HG02610 (cell line): Measurements from ENCODE around the gene GALNT17.

ENCODE experiments used
- ATAC-seq: cut with Tn5 transposase; IDR thresholded peaks from one replicate; pipeline ENCODE4 v1.9.1; 2021; ENCODE audit warnings: mild to moderate bottlenecking, moderate library complexity; ENCODE audit not compliant: unreplicated experiment

GALNT17 gene

DNA sequence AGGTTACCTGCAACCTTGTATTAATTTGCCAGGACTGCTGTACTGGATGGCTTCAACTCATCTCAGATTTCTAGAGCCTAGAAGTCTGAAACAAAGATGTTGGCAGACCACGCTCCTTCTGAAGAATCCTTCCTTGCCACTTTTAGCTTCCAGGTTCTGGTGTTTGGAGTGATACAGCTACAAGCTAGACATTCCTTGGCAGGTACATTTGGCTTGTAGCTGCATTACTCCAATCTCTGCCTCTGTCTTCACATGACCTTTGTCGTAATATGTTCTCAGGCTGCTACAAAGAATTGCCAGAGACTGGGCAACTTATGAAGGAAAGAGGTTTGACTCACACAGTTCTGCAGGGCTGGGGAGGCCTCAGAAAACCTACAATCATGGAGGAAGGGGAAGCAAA is 146.3 kb downstream of the GALNT17 start:
- no peak for ATAC-seq

DNA sequence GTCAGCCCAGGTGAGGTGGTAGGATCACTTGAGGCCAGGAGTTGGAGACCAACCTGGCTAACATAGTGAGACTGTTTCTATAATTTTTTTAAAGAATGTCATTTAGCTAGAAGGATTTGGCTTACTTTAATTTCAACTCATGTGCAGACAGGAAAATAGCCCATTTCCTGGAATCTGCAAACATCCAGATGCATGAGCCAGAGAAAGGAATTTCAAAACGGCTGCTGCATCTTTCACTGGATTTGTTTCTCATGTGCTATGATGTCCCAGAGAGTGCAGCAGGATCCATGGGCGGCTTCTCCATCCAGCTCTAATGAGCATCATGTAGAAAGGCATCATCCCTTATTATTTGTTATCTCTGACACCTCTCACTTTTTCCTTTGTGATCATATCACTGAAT is 149.3 kb downstream of the GALNT17 start:
- no peak for ATAC-seq

DNA sequence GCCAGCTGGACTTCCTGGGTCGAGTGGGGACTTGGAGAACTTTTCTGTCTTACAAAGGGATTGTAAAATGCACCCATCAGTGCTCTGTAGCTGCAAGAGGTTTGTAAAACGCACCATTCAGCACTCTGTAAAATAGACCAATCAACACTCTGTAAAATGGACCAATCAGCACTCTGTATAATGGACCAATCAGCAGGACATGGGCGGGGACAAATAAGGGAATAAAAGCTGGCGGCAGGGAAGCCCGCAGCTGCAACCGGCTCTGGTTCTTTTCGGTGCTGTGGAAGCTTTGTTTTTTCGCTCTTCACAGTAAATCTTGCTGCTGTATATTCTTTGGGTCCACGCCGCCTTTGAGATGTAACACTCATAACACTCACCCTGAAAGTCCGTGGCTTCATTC is 151.9 kb downstream of the GALNT17 start:
- no peak for ATAC-seq

DNA sequence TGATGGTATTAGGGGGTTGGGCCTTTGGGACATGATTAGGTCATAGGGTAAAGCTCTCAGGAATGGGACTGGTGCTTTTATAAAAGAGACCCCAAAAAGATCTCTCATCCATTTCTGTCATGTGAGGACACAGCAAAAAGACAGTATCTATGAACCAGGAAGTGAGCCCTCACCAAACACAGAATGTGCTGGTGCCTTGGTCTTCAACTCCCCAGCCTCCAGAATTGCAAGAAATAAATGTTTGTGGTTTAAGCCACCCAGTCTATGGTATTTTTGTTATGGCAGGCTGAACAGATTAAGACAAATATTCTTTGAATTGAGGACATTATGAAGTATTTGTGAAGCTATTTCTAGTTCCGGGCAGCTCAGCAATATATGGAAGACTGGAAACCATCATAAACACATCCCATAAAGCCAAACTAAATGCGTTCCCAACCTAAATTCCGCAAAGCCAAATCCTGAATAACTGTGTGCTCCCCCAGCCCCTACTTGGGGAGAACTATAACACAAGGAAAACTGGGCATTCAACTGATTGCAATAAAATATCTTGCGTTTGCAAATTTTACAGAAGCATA is 153.7 kb downstream of the GALNT17 start:
- ATAC-seq: no peak

DNA sequence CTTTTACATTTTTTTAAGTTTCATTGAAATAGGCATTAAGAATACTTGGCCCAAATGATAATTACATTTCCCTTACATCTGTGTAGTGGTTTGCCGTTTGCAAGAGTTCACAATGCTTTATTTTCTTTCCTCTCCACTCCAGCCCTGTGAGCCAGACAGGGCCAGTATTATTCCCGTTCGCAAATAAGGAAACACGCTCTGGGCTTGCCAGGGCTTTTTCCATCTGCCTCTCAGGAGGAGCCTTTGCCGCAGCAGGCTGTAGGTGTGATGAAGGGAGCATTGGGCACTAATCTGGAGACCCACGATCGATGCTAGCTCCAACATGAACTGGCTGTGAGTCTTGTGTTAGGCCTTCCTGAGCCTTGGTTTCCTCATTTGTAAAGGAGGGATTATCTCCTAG is 154.4 kb downstream of the GALNT17 start:
- no peak for ATAC-seq

DNA sequence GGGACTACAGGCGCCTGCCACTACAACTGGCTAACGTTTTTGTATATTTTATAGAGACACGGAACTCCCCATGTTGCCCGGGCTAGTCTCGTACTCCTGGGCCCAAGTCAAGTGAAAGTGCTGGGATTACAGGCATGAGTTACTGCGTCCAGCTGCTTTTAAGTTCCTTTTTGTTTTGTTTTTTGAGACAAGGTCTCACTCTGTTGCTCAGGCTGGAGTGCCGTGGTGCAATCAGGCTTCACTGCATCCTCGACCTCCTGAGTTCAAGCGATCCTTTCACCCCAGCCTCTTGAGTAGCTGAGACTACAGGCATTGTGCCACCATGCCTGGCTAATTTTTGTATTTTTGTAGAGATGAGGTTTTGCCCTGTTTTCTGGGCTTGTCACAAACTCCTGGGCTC is 155.0 kb downstream of the GALNT17 start:
- ATAC-seq: no peak

DNA sequence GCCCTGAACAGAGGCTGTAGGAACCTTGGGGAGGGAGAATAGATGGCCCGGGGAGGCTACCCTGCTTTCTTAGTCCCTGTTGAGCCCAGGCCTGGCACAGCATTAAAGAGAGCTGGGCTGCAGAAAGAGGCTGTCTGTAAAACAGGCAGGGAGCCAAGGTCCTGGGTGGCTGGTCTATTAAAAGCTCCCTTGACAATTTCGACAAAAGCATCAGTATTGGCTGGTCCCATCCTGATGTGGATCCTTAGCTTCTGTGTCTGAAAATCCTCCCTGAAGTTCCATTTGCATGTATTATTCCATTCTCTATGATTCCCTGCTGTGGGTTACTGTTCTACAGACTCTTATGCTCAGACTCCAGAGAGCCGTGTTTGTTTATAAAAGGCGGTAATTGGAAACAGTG is 158.5 kb downstream of the GALNT17 start:
- no peak for ATAC-seq

DNA sequence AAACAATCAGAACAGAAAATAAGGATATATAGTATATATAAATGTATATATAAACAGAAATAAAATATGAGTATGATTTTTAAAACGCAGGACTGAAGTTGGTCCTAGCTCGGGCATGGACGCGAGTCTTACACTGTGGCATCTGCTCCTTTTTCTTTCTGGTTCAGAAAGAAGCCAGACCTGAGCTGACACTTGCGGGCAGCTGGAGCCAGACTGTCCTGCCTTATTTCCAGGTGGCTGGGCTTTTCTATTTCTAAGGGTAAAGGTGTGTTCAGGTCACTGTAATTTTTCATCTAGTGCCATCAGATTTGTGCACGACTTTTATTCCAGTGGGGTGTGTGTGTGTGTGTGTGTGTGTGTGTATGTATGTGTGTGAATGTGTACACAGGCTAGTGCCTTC is 166.4 kb downstream of the GALNT17 start:
- no peak for ATAC-seq

DNA sequence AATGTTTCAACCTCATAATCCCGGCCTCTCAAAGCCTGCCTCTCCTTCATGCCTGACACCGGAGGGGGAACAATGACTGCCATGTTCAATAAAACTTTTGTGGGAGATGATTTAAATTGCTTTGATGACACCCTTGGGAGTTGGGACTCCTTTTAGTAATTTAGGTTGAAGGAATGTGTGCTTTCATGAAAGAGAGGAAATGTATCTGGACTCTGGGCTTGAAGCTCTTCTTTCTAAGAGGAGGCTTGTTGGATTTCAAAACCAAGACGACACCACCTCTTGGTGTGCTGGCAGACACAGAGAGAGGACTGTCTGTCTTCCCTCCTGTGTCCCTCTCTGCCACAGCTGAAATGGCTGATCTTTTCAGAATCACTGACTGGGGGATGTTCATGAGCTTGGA is 168.1 kb downstream of the GALNT17 start:
- ATAC-seq: no peak

DNA sequence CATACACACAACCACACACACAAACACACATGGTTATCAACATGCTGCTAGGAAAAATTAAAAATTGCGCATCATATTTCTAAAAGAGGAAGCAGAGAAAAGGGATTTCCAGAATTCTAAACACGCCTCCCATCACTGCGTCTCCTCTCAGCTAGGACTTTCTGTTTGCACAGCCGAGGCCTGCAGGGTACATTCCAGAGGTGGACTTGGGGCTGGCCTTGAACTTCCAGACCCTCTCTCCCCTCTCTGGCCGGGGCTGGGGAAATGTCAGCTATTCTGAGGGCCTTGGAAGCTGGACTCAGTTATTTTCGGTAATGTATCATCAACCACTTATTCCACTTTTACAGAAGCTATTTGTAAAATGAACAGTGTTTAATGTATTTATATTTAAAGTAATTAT is 168.7 kb downstream of the GALNT17 start:
- no peak for ATAC-seq

DNA sequence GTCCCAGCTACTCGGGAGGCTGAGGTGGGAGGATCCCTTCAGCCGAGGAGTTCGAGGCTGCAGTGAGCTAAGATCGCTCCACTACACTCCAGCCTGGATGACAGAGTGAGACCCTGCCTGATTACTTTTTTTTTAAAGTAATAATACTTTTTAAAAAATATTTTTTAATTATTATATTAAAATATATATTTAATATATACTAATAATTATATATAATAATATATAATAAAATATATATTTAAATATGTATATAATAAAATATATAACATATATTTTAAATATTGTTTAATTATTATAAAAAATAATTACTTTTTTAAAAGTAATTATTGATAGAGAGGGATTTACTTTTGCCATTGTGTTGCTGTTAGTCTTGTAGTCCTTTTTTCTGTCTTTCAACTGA is 169.2 kb downstream of the GALNT17 start:
- ATAC-seq: no peak

DNA sequence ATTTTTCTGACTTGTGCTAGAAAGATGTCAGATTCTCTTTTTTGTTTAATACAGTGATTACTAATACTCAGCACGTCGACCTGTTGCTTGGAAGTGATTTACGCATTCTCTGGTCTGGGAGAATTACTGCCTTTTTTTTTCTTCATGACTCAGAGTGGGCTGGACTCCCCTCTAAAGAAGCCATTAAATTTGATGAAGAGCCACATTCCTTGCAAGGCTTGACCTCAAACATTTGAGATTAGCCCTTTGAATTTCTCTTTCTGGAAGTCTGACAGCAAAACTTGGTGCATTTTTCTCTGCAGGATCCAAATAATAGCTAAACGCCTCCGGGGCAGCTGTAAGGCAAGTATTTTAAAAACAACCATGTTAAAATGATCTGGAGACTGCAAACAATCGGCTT is 171.6 kb downstream of the GALNT17 start:
- ATAC-seq: no peak

DNA sequence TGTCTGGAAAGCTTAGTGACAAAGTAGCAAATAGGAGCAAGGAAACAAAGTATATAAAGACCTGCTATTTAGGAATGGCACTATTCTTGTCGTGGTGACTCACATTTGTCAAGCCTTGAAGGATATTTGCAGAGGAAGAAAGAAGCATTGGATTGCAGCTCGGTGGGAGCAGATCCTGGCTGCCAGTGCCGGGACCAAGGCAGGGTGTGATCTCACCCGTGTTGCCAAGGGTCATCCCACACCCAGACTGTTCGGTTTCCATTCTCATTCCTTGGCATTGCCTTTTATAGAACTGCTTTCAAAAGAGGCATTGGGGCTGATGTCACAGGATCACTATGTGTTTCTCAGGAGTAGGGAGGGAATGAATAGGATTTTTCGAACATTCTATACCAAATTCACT is 176.2 kb downstream of the GALNT17 start:
- no peak for ATAC-seq

DNA sequence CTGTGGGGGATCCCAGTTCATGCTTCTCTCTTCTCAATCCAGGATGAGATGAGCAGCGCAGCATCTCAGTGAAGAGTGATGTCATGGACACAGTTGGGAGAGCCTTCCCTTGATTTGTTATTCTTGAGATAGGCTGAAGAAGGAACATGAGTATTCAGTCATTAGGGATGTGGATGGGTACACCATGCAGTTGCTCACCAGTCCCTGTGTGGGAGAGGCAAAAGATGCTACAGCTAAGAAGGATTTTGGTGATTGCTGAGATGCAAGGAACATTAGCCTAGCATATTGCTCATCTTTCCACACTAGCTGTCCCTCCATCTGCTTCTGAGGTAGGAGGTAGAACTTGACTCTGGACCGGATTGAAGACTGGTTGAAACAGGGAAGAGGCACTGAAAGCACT is 179.6 kb downstream of the GALNT17 start:
- no peak for ATAC-seq

DNA sequence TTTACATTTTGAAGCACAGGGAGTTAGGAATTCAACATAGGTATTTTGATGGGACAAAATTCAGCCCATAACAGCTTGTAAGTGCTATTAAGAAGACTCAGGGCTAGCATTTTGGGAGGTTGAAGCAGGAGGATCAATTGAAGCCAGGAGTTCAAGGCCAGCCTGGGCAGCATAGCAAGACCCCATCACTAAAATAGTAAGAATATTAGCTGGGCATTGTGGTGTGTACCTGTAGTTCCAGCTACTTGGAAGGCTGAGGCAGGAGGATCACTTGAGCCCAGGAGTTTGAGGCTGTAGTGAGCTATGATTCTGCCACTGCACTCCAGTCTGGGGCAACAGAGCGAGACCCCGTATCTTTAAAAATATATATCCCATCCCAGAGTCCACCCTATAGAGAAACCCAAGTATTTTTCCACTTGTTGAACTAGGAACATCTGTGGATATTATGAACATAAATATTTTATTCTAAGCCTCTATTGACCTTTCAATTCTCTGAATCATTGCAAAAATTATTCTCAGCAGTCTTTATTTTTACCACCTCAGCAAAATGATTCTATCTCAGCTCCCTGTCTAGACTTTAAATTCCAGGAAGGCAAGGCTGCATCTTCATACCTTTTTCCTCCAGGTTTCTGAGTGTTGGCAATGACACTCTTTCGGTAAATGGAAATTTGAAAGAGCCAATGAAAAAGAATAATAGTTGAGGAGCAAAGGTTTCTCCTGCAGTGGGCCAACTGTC is 181.0 kb downstream of the GALNT17 start:
- no peak for ATAC-seq

DNA sequence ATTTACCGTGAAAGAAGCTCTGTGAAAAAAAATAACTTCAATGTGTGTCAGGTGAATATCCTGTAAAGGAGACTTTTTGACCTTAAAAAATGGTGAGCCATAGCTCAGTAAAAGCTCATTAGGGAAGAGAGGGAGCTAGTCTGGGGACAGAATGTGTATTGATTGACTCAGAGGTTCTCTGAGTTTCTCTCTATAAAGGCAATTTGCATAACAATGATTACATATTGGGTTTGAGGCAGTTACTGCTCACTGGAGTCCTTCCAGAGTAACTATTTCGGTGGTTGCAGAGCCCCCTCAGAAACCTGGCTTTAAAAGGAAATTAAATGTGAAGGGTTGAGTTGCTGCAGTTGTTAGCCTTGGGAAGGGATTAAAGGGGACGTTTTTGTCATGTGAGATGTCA is 181.6 kb downstream of the GALNT17 start:
- no peak for ATAC-seq

DNA sequence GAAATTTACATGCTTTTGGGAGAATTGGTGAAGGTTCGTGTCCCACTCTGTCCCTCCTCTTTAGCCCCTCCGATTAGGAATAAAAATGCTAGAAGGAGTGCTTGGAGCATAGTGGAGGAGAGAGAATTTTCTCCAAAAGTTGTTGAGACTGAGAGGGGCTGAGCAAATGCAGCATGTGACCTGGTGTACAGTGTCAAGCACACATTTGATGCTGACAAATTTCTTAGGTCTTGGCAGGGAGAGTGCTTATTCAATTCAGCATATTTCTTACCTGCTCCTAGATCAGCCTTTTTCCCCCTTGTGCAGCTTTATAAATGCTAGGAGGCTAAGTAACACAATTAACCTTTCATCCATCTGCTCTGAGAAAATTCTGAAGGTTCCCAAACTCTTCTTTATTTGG is 189.0 kb downstream of the GALNT17 start:
- no peak for ATAC-seq

DNA sequence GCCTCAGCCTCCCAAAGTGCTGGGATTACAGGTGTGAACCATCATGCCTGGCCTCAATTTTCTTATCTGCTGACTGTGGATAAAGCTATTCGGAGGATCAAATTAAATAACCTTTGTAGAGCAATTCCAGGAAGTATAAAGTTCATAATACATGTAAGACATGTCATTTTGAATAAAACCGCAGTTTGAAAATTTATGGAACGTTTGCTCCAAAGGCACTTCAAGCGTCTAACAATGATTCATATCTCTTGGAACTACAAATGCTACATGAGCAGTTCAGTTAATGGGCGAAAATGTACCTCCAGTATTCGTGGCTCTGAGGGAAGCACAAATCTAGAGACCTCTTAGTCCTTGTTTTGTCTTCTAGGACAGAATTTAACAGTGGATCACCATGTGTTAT is 190.3 kb downstream of the GALNT17 start:
- no peak for ATAC-seq

DNA sequence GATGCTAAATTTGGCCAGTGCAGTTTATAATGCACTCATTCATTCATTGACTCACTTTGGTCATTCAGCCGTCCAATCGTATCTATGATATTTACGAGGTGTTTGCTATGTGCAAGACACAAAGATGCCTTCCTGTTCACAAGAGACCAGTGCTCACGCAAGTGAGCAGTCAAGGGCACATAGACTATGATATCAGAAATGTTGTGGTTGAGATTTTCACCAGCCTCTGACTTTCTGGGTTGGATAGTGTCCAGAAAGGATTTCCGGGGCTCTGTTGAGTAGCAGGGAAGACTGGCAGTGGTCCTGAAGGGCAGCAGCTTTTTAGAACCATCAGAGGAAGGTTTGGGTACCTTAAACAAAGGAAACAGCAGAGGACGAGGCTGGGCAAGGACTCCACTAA is 191.8 kb downstream of the GALNT17 start:
- ATAC-seq: no peak

DNA sequence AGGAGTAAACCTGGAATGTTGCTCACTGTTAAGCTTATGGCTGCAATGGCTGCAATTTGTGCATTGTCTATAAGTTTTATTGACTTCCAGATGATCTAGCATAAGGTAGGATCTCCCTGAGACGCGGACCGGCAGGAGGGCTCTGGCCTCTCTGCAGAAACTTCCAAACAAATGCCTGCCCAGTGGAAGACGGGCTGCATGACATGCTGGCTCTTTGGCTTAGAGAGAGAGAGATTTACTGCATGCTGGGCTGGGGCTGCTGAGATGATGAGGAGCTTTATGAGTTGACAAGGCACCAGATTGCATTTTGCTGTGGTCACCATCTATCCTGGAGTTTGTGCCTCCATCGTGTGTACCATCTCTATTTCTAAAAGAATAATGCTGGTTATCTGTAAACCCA is 193.2 kb downstream of the GALNT17 start:
- no peak for ATAC-seq

DNA sequence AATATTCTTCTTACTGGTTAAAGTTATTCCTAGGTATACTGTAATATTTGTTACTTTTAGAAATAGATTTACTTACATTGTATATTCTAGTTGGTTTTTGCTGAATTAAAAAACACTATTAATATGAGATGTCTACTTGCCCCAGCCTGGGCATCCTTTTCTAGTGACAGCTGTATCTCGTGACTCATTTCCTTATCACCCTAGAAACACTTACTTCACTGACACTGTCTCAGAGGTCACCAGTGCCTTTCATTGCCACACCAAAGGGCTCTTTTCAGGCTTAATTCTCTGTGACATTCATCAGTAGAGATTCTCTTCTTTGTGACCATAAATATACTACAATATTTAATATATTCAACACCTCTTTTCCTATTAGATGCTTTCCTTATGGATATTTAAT is 194.7 kb downstream of the GALNT17 start:
- no peak for ATAC-seq

DNA sequence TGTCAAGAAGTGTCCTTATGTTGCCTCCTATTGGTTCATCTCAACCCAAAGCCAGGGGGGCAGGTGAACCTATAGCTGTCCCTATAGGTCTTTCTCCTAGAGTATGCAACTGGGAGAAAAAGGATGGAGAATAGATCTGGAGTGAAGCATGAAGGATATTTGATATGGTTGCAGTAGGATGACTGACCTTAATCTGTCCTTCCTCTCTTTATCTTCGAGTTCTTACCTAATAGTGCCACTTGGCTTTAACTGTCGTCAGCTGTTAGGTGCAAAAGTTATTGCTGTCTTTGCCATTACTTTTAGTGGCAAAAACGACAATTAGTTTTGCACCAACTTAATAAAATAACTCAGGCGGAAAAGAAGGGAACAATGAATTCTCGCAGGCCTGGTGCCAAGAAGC is 196.0 kb downstream of the GALNT17 start:
- no peak for ATAC-seq

DNA sequence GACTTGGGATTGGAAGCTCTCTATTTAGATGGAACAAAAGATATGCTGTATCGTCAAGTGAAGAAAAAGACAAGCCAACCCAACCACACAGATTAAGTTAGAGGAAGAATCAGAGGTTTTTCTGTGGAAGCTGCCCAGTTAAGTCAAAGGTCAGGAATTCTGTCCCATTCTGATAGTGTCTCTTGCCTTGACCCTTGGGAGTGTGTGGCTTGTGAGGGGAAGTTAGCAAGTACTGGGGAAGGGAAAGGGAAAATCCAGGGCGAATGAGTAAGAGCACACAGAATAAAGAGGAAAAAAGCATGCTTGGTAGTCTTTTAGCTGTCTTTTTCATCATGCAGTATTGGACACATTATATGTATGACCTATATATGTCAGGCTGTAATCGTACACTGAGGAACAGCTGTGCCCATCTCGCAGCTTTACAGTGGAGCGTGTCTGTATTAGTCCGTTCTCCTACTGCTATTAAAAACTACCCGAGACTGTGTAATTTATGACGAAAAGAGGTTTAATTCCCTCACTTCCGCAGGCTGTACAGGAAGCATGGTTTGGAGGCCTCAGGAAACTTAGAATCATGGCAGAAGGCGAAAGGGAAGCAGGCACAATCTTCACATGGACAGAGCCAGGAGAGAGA is 197.2 kb downstream of the GALNT17 start:
- ATAC-seq: no peak
